Measurements from ENCODE around the gene CHN2. TPM values are rescaled to one million over a fixed set of nuclear protein-coding genes. Genes with fewer than 3 reads are reported as not detected.

Gene CHN2
- total RNA-seq, 1 donor from 2014 or later, result 6.6 TPM

- H3K27me3 Mint-ChIP-seq (ENCODE audit: insufficient read depth, low read depth), result peaks cover 5% of the 10 kb centered on the region
- peak overlapping the region; percentile 81 for H3K27ac Mint-ChIP-seq
- Histone ChIP-seq H2AFZ (replicated peaks) (peak overlapping the region; percentile 68), H3K27ac (no peak overlapping the region), H3K27me3 (no peaks in the 10 kb centered on the region), H3K4me2 (peak overlapping the region; percentile 43), H3K9me3 (ENCODE audit: low read depth) (no peaks in the 10 kb centered on the region), H3K36me3 (no peaks in the 10 kb centered on the region), H3K4me1 (peaks cover 28% of the 10 kb centered on the region), H3F3A (ENCODE audit: low read depth) (peaks cover 8% of the 10 kb centered on the region), H3K4me3 (no peak overlapping the region), H3K79me2 (ENCODE audit: low read depth) (no peaks in the 10 kb centered on the region), H3K9ac (no peak overlapping the region), H4K20me1 (ENCODE audit: low read depth) (no peaks in the 10 kb centered on the region)
- no peaks in the 10 kb centered on the region for H3K36me3 Mint-ChIP-seq
- peaks cover 49% of the 10 kb centered on the region for H3K4me1 Mint-ChIP-seq
- no peak for TF ChIP-seq EZH2 (IDR thresholded peaks at IDR 0.05)
- no peak for TF ChIP-seq CTCF (IDR thresholded peaks at IDR 0.05)
- TF ChIP-seq EZH2phosphoT487 (IDR thresholded peaks at IDR 0.05), result no peak
- peak overlapping the region; percentile 36 for H3K4me3 Mint-ChIP-seq
- H3K9me3 Mint-ChIP-seq, result no peaks in the 10 kb centered on the region
- peak; percentile 67 for DNase-seq (ENCODE audit: low spot score)
Observed at GRCh38 chr7:29479301-29480200, 285.0 kb downstream of the CHN2 start.

GRCh38 chr7:29480451-29480850, 285.9 kb downstream of the CHN2 start:
- H3K9ac ChIP-seq, result no peak overlapping the region
- no peaks in the 10 kb centered on the region for H3K36me3 ChIP-seq
- peaks cover 29% of the 10 kb centered on the region for H3K4me1 ChIP-seq
- H3K4me3 ChIP-seq, result no peak overlapping the region
- Mint-ChIP-seq H3K27me3 (ENCODE audit: insufficient read depth, low read depth) (peaks cover 5% of the 10 kb centered on the region), H3K27ac (no peak overlapping the region), H3K4me1 (peaks cover 56% of the 10 kb centered on the region), H3K4me3 (no peak overlapping the region), H3K36me3 (no peaks in the 10 kb centered on the region), H3K9me3 (no peaks in the 10 kb centered on the region)
- no peaks in the 10 kb centered on the region for H3K9me3 ChIP-seq (ENCODE audit: low read depth)
- H3F3A ChIP-seq (ENCODE audit: low read depth), result peaks cover 8% of the 10 kb centered on the region
- no peak overlapping the region for H3K27ac ChIP-seq
- DNase-seq (ENCODE audit: low spot score), result no peak
- H3K27me3 ChIP-seq, result no peaks in the 10 kb centered on the region
- TF ChIP-seq EZH2phosphoT487 (IDR thresholded peaks at IDR 0.05), result no peak
- TF ChIP-seq CTCF (IDR thresholded peaks at IDR 0.05), result no peak
- no peak for TF ChIP-seq EZH2 (IDR thresholded peaks at IDR 0.05)
- H3K4me2 ChIP-seq, result peak overlapping the region; percentile 43
- H3K79me2 ChIP-seq (ENCODE audit: low read depth), result no peaks in the 10 kb centered on the region
- H4K20me1 ChIP-seq (ENCODE audit: low read depth), result no peaks in the 10 kb centered on the region
- H2AFZ ChIP-seq (replicated peaks), result no peak overlapping the region

GRCh38 chr7:29480934-29481651, 286.5 kb downstream of the CHN2 start:
- peaks cover 32% of the 10 kb centered on the region for H3K4me1 ChIP-seq
- H3K9ac ChIP-seq, result no peak overlapping the region
- DNase-seq (ENCODE audit: low spot score), result no peak
- no peaks in the 10 kb centered on the region for H4K20me1 ChIP-seq (ENCODE audit: low read depth)
- no peak overlapping the region for H3K27ac ChIP-seq
- H3K27me3 Mint-ChIP-seq (ENCODE audit: insufficient read depth, low read depth), result peaks cover 5% of the 10 kb centered on the region
- no peak for TF ChIP-seq EZH2phosphoT487 (IDR thresholded peaks at IDR 0.05)
- no peak for TF ChIP-seq CTCF (IDR thresholded peaks at IDR 0.05)
- TF ChIP-seq EZH2 (IDR thresholded peaks at IDR 0.05), result no peak
- H3K4me3 ChIP-seq, result no peak overlapping the region
- H3K9me3 Mint-ChIP-seq, result no peaks in the 10 kb centered on the region
- peaks cover 8% of the 10 kb centered on the region for H3F3A ChIP-seq (ENCODE audit: low read depth)
- no peak overlapping the region for H2AFZ ChIP-seq (replicated peaks)
- no peaks in the 10 kb centered on the region for H3K79me2 ChIP-seq (ENCODE audit: low read depth)
- H3K4me1 Mint-ChIP-seq, result peaks cover 63% of the 10 kb centered on the region
- H3K9me3 ChIP-seq (ENCODE audit: low read depth), result no peaks in the 10 kb centered on the region
- H3K27ac Mint-ChIP-seq, result peak overlapping the region; percentile 81
- no peaks in the 10 kb centered on the region for H3K36me3 Mint-ChIP-seq
- peak overlapping the region; percentile 43 for H3K4me2 ChIP-seq
- H3K27me3 ChIP-seq, result no peaks in the 10 kb centered on the region
- no peaks in the 10 kb centered on the region for H3K36me3 ChIP-seq
- H3K4me3 Mint-ChIP-seq, result peak overlapping the region; percentile 19
